DND-41 (cell line): ENCODE data around the gene EYS.

Experiments used
- ATAC-seq: fragments of 200-7000 bp; cut with Tn5 transposase; 3 replicates; pipeline ENCODE4 v1.9.1; 2021; ENCODE audit warnings: low read depth; ENCODE audit not compliant: insufficient read depth
- DNase-seq: peaks from one replicate; pipeline ENCODE4 v3.0.0-alpha.2; 2020
- H2AFZ ChIP-seq: 2 replicates; pipeline ENCODE4 v1.6.0; 2012; ENCODE audit warnings: low read depth, low read length
- H3K27ac ChIP-seq: 2 replicates; pipeline ENCODE4 v1.5.1; 2012; ENCODE audit warnings: low read length, inconsistent platforms
- H3K27me3 ChIP-seq: fragments of 200-600 bp; sonication (generic); 2 replicates; pipeline ENCODE4 v1.6.0; 2012; ENCODE audit warnings: low read length, mild to moderate bottlenecking, inconsistent platforms; ENCODE audit not compliant: insufficient read depth, poor library complexity
- H3K36me3 ChIP-seq: 2 replicates; pipeline ENCODE4 v1.5.1; 2012; ENCODE audit warnings: low read length, inconsistent platforms; ENCODE audit not compliant: insufficient read depth
- H3K4me1 ChIP-seq: 2 replicates; pipeline ENCODE4 v1.5.1; 2012; ENCODE audit warnings: mild to moderate bottlenecking, low read length; ENCODE audit not compliant: insufficient read depth
- H3K4me2 ChIP-seq: 2 replicates; pipeline ENCODE4 v1.6.0; 2012; ENCODE audit warnings: mild to moderate bottlenecking, moderate library complexity, low read length, inconsistent platforms; ENCODE audit not compliant: insufficient read depth
- H3K4me3 ChIP-seq, 2 experiments: fragments of 200-600 bp in 1 of 2; shearing (Covaris generic) in 1 of 2; 2 replicates each; pipeline ENCODE4 v1.5.1; 2012 to 2016; ENCODE audit warnings: inconsistent platforms in 2 of 2, low read length in 2 of 2, mild to moderate bottlenecking in 2 of 2, low read depth in 1 of 2, moderate library complexity in 1 of 2
- H3K79me2 ChIP-seq: 2 replicates; pipeline ENCODE4 v1.6.0; 2012; ENCODE audit warnings: low read length, inconsistent platforms; ENCODE audit not compliant: insufficient read depth
- H3K9ac ChIP-seq: 2 replicates; pipeline ENCODE4 v1.6.0; 2012; ENCODE audit warnings: low read depth, mild to moderate bottlenecking, inconsistent platforms, low read length, moderate library complexity
- H3K9me3 ChIP-seq: 2 replicates; pipeline ENCODE4 v1.5.1; 2012; ENCODE audit warnings: low read length, moderate library complexity, mild to moderate bottlenecking, inconsistent platforms; ENCODE audit not compliant: insufficient read depth, severe bottlenecking
- H4K20me1 ChIP-seq: 2 replicates; pipeline ENCODE4 v1.6.0; 2012; ENCODE audit warnings: low read length; ENCODE audit not compliant: insufficient read depth
- EZH2 ChIP-seq: IDR thresholded peaks from 3 replicates; pipeline ENCODE4 v1.6.1; 2012; ENCODE audit warnings: borderline replicate concordance, low read depth, mild to moderate bottlenecking, moderate library complexity, low read length, inconsistent platforms; ENCODE audit not compliant: severe bottlenecking
- TF ChIP-seq, protein P1 (sequence below): IDR thresholded peaks from 2 replicates; pipeline ENCODE4 v1.5.1; 2012; ENCODE audit warnings: borderline replicate concordance, low read length, moderate library complexity, mild to moderate bottlenecking; ENCODE audit not compliant: poor library complexity, severe bottlenecking; ENCODE audit errors: extremely low read depth

Gene EYS

GRCh38 chr6:65566117-65566516 is 140.9 kb downstream of the EYS start:
- Histone ChIP-seq H2AFZ (no peak overlapping the region), H3K27me3 (no peaks in the 10 kb centered on the region), H3K4me3 (no peak overlapping the region), H3K4me1 (no peaks in the 10 kb centered on the region), H3K79me2 (no peaks in the 10 kb centered on the region), H3K36me3 (no peaks in the 10 kb centered on the region), H3K9ac (no peak overlapping the region), H3K27ac (no peak overlapping the region), H3K4me2 (no peak overlapping the region), H3K9me3 (no peaks in the 10 kb centered on the region), H4K20me1 (no peaks in the 10 kb centered on the region)
- no peak for ATAC-seq
- no peak for DNase-seq
- TF ChIP-seq EZH2, result no peak
- TF ChIP-seq, protein P1, sequence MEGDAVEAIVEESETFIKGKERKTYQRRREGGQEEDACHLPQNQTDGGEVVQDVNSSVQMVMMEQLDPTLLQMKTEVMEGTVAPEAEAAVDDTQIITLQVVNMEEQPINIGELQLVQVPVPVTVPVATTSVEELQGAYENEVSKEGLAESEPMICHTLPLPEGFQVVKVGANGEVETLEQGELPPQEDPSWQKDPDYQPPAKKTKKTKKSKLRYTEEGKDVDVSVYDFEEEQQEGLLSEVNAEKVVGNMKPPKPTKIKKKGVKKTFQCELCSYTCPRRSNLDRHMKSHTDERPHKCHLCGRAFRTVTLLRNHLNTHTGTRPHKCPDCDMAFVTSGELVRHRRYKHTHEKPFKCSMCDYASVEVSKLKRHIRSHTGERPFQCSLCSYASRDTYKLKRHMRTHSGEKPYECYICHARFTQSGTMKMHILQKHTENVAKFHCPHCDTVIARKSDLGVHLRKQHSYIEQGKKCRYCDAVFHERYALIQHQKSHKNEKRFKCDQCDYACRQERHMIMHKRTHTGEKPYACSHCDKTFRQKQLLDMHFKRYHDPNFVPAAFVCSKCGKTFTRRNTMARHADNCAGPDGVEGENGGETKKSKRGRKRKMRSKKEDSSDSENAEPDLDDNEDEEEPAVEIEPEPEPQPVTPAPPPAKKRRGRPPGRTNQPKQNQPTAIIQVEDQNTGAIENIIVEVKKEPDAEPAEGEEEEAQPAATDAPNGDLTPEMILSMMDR, result no peak

DNA sequence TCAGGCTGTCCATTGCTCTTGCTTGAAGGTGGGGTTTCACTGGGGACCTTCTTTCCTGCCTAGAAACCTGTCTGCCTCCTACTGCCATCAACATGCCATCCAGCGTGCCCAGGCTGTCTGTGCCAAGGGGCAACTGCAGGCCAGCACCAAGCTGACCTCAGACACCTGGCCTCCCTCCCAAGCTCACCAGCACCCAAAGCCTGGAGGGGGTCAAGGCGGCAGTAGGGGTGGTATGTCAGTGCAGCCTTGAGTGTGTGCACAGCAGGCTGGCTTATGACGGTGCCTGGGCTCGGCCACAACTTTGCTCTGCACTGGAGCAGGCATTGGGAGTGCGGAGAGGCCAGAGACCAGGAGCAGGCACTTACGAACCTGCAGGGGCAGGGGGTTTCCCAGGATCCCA is 149.0 kb downstream of the EYS start:
- no peaks in the 10 kb centered on the region for H3K36me3 ChIP-seq
- DNase-seq (no peak), ATAC-seq (no peak)
- H3K27ac ChIP-seq, result no peak overlapping the region
- no peaks in the 10 kb centered on the region for H3K4me1 ChIP-seq
- H2AFZ ChIP-seq, result no peak overlapping the region
- TF ChIP-seq, protein P1, result no peak
- no peak for TF ChIP-seq EZH2
- H3K4me2 ChIP-seq, result no peak overlapping the region
- no peak overlapping the region for H3K9ac ChIP-seq
- H3K79me2 ChIP-seq, result no peaks in the 10 kb centered on the region
- no peaks in the 10 kb centered on the region for H3K9me3 ChIP-seq
- no peak overlapping the region for H3K4me3 ChIP-seq
- H4K20me1 ChIP-seq, result no peaks in the 10 kb centered on the region
- H3K27me3 ChIP-seq, result no peaks in the 10 kb centered on the region

DNA sequence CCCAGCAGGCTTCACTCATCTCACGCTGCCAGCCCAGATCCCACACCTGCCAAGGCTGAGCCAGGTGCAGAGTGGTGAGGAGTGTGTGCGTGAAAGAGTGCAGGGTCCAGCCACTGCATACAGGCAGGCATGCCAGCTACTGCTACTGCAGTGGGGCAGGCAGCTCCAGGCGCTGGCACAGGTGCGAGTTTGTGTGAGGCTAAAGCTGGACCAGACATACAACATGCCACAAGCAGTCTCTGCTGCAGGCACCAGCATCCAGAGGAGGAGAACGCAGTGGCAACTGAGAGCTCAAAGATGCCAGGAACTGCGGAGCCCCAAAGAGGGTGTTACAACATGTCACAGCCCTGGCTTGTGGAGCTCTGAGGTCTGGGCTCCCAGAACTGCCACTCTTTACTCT is 149.8 kb downstream of the EYS start:
- H3K4me2 ChIP-seq, result no peak overlapping the region
- H3K79me2 ChIP-seq, result no peaks in the 10 kb centered on the region
- H2AFZ ChIP-seq, result no peak overlapping the region
- H3K4me1 ChIP-seq, result no peaks in the 10 kb centered on the region
- H3K9me3 ChIP-seq, result no peaks in the 10 kb centered on the region
- no peak for TF ChIP-seq EZH2
- TF ChIP-seq, protein P1, result no peak
- no peak overlapping the region for H3K27ac ChIP-seq
- no peak overlapping the region for H3K4me3 ChIP-seq
- no peak overlapping the region for H3K9ac ChIP-seq
- no peaks in the 10 kb centered on the region for H4K20me1 ChIP-seq
- no peak for DNase-seq
- no peaks in the 10 kb centered on the region for H3K27me3 ChIP-seq
- no peak for ATAC-seq
- no peaks in the 10 kb centered on the region for H3K36me3 ChIP-seq

DNA sequence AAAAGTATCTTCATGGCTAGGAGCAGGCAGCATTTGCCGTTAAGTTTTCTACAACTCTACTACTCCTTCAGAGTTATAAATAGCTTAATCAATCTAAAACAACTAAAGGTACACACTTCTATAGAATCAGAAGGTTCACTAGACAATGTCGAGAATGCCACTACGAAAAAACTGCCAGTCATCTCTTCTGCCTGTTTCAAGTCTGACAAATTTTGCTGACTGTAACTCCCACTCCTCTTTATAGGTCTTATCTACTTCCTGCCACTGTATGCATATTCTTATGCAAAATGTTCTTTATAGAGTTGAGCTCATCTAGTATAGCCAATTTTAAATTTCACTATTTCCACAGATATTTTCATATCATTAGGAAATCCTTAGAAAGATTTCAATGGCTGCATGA is 160.1 kb downstream of the EYS start:
- Histone ChIP-seq H3K4me3 (no peak overlapping the region), H3K4me1 (no peaks in the 10 kb centered on the region), H3K4me2 (no peak overlapping the region), H3K79me2 (no peaks in the 10 kb centered on the region), H3K27me3 (no peaks in the 10 kb centered on the region), H3K27ac (no peak overlapping the region), H2AFZ (no peak overlapping the region), H3K36me3 (no peaks in the 10 kb centered on the region), H4K20me1 (no peaks in the 10 kb centered on the region), H3K9me3 (peaks cover 2% of the 10 kb centered on the region), H3K9ac (no peak overlapping the region)
- no peak for DNase-seq
- ATAC-seq, result no peak
- TF ChIP-seq, protein P1, result no peak
- no peak for TF ChIP-seq EZH2
